ENCODE data around the gene ABCC4. TPM values are rescaled to one million over a fixed set of nuclear protein-coding genes. Genes with fewer than 3 reads are reported as not detected.

Gene ABCC4
- total and polyA plus RNA-seq, 9 of the 15 experiments (the other 6 are each of a cell fraction or from before 2014, with no cell fraction given) = 9.4 to 46.1 (median 25.4) TPM

DNA sequence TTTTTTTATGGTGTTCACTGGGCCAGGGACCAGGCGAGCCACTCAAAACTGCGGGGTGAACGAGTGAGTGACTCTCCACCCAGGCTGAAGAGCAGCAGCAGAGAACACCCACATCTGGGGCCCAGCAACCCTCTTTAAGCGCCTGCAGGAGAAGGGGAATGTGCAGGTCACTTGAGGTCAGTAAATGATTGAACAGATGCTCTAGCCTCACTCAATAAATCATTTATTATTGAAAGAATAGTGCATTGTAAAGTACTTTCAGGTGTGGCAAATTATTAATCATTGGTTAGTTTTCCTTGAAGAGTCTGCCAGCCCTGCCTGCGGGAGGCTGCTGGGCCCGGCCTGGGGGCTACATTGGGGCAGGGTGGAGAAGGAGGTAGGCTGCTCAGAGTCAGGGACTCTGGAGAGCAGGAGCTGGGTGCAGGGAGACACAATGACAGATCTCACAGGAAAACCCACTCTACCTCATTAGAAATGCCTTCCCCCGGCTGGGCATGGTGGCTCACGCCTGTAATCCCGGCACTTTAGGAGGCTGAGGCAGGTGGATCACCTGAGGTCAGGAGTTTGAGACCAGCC, 42.5 kb downstream of the ABCC4 start (continued):
- no peak for TF ChIP-seq MYBL2 (IDR thresholded peaks at IDR 0.05; ENCODE audit: low read depth)
- no peak for TF ChIP-seq MYBL2 (CRISPR knock-in tag; IDR thresholded peaks at IDR 0.05; ENCODE audit: borderline replicate concordance)

DNA sequence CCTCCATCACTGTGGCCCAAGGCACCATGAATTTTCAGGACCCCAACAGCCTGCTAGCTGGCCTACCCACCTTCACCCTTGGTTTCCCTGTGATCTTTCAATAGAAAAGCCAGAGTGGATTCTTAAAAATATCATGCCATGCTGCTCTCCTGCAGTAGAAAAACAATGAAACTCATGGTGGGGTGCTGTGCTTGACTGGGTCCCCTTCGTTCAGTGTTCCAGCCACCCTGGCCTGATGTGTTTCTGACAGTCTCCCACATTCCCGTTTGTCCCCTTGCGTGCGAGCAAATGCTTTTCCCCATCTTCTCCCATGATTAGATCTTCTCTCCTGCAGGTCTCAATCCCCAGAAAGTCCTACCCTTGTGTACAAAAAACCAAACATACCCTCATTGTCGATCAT, 43.2 kb downstream of the ABCC4 start:
- H2AFZ ChIP-seq (ENCODE audit: low read depth, low read length) = no peak overlapping the region
- peaks cover 0 to 7% of the 10 kb centered on the region in 2 experiments; a peak in 3 of 5 replicates for H3K4me1 ChIP-seq (replicated peaks in 1 of 2; ENCODE audit: control insufficient read depth in 2 of 2, insufficient read depth in 2 of 2, low read length in 2 of 2)
- DNase-seq (ENCODE audit: extremely low read depth in 1 of 4, low spot score in 3 of 4) (no peak), ATAC-seq (no peak), FAIRE-seq (no peak)
- ChIA-PET POLR2A (no interaction called here), CTCF (ENCODE audit: low intra/inter-chr PET ratio) (no interaction called here)
- H3K4me3 ChIP-seq = no peak overlapping the region
- in situ Hi-C loops (cut with MboI) (no loop called here), intact Hi-C loops (cut with micrococcal nuclease) (no loop called here)
- H3K79me2 ChIP-seq (ENCODE audit: control insufficient read depth, insufficient read depth, low read length) = peaks cover 81% of the 10 kb centered on the region
- no peaks in the 10 kb centered on the region for H3K9me3 ChIP-seq (replicated peaks; ENCODE audit: control insufficient read depth, insufficient read depth, low read depth, low read length)
- H3K9me1 ChIP-seq (ENCODE audit: control insufficient read depth, insufficient read depth, low read length) = peaks cover 3% of the 10 kb centered on the region
- BruUV-seq (replicated peaks) = no TSS peak
- no peaks in the 10 kb centered on the region for H3K27me3 ChIP-seq (ENCODE audit: control insufficient read depth in 2 of 2, insufficient read depth in 2 of 2, low read length in 2 of 2)
- H3K27ac ChIP-seq (ENCODE audit: extremely low read depth, low read depth, low read length) = no peak overlapping the region
- whole genome bisulfite sequencing (ENCODE audit: insufficient coverage, low coverage, missing lambda C conversion rate) = 98% methylated on average over 5 of the region's 5 CpGs
- H3K9ac ChIP-seq (ENCODE audit: insufficient read depth in 1 of 2, low read depth in 2 of 2, low read length in 2 of 2) = no peak overlapping the region
- no peaks in the 10 kb centered on the region for H4K20me1 ChIP-seq (replicated peaks; ENCODE audit: control insufficient read depth, insufficient read depth, low read length)
- H3K4me2 ChIP-seq (ENCODE audit: insufficient read depth, low read length) = no peak overlapping the region
- H3K36me3 ChIP-seq (ENCODE audit: control insufficient read depth, insufficient read depth, low read length) = peaks cover 10% of the 10 kb centered on the region; the same call in 1 of the 3 replicates
- TF ChIP-seq EHMT2 (IDR thresholded peaks at IDR 0.05) (no peak), CHD4 (IDR thresholded peaks at IDR 0.05; ENCODE audit: insufficient read depth, insufficient replicate concordance, low read depth, low read length, poor library complexity, severe bottlenecking) (no peak), GATA2 (CRISPR knock-in tag; IDR thresholded peaks at IDR 0.05) (no peak), ZNF143 (CRISPR knock-in tag; IDR thresholded peaks at IDR 0.05) (no peak), NFIX (CRISPR knock-in tag; IDR thresholded peaks at IDR 0.05; ENCODE audit: low read depth) (no peak), CBX5 (IDR thresholded peaks at IDR 0.05; ENCODE audit: borderline replicate concordance, low read depth) (no peak)
- TF ChIP-seq, protein P1, sequence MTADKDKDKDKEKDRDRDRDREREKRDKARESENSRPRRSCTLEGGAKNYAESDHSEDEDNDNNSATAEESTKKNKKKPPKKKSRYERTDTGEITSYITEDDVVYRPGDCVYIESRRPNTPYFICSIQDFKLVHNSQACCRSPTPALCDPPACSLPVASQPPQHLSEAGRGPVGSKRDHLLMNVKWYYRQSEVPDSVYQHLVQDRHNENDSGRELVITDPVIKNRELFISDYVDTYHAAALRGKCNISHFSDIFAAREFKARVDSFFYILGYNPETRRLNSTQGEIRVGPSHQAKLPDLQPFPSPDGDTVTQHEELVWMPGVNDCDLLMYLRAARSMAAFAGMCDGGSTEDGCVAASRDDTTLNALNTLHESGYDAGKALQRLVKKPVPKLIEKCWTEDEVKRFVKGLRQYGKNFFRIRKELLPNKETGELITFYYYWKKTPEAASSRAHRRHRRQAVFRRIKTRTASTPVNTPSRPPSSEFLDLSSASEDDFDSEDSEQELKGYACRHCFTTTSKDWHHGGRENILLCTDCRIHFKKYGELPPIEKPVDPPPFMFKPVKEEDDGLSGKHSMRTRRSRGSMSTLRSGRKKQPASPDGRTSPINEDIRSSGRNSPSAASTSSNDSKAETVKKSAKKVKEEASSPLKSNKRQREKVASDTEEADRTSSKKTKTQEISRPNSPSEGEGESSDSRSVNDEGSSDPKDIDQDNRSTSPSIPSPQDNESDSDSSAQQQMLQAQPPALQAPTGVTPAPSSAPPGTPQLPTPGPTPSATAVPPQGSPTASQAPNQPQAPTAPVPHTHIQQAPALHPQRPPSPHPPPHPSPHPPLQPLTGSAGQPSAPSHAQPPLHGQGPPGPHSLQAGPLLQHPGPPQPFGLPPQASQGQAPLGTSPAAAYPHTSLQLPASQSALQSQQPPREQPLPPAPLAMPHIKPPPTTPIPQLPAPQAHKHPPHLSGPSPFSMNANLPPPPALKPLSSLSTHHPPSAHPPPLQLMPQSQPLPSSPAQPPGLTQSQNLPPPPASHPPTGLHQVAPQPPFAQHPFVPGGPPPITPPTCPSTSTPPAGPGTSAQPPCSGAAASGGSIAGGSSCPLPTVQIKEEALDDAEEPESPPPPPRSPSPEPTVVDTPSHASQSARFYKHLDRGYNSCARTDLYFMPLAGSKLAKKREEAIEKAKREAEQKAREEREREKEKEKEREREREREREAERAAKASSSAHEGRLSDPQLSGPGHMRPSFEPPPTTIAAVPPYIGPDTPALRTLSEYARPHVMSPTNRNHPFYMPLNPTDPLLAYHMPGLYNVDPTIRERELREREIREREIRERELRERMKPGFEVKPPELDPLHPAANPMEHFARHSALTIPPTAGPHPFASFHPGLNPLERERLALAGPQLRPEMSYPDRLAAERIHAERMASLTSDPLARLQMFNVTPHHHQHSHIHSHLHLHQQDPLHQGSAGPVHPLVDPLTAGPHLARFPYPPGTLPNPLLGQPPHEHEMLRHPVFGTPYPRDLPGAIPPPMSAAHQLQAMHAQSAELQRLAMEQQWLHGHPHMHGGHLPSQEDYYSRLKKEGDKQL (CRISPR knock-in tag; IDR thresholded peaks at IDR 0.05; ENCODE audit: borderline replicate concordance) = no peak
- TF ChIP-seq, protein P2, sequence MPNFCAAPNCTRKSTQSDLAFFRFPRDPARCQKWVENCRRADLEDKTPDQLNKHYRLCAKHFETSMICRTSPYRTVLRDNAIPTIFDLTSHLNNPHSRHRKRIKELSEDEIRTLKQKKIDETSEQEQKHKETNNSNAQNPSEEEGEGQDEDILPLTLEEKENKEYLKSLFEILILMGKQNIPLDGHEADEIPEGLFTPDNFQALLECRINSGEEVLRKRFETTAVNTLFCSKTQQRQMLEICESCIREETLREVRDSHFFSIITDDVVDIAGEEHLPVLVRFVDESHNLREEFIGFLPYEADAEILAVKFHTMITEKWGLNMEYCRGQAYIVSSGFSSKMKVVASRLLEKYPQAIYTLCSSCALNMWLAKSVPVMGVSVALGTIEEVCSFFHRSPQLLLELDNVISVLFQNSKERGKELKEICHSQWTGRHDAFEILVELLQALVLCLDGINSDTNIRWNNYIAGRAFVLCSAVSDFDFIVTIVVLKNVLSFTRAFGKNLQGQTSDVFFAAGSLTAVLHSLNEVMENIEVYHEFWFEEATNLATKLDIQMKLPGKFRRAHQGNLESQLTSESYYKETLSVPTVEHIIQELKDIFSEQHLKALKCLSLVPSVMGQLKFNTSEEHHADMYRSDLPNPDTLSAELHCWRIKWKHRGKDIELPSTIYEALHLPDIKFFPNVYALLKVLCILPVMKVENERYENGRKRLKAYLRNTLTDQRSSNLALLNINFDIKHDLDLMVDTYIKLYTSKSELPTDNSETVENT (CRISPR knock-in tag; IDR thresholded peaks at IDR 0.05) = no peak
- TF ChIP-seq, protein P3, sequence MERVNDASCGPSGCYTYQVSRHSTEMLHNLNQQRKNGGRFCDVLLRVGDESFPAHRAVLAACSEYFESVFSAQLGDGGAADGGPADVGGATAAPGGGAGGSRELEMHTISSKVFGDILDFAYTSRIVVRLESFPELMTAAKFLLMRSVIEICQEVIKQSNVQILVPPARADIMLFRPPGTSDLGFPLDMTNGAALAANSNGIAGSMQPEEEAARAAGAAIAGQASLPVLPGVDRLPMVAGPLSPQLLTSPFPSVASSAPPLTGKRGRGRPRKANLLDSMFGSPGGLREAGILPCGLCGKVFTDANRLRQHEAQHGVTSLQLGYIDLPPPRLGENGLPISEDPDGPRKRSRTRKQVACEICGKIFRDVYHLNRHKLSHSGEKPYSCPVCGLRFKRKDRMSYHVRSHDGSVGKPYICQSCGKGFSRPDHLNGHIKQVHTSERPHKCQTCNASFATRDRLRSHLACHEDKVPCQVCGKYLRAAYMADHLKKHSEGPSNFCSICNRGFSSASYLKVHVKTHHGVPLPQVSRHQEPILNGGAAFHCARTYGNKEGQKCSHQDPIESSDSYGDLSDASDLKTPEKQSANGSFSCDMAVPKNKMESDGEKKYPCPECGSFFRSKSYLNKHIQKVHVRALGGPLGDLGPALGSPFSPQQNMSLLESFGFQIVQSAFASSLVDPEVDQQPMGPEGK (CRISPR knock-in tag; IDR thresholded peaks at IDR 0.05; ENCODE audit: borderline replicate concordance) = no peak

Measured in K562 (cell line).